ENCODE results near the gene TRNT1. TPM values are rescaled to one million over a fixed set of nuclear protein-coding genes. Genes with fewer than 3 reads are reported as not detected.

Gene TRNT1
- total RNA-seq, 2 donors from 2014 or later = 27.3 to 45.6 TPM

- Mint-ChIP-seq H3K27ac (peak overlapping the region; percentile 96), H3K4me3 (peak overlapping the region; percentile 74), H3K4me1 (peaks cover 37% of the 10 kb centered on the region), H3K27me3 (no peaks in the 10 kb centered on the region), H3K36me3 (ENCODE audit: low read depth) (peaks cover 2% of the 10 kb centered on the region)
- H3K9me3 ChIP-seq (ENCODE audit: control insufficient read depth, low read length, poor library complexity, severe bottlenecking) = no peaks in the 10 kb centered on the region
- DNase-seq = no peak
- no peak for ATAC-seq
Measured at GRCh38 chr3:3172627-3173026, 45.9 kb downstream of the TRNT1 start.

GRCh38 chr3:3177861-3178497, 51.2 kb downstream of the TRNT1 start:
- no peak for DNase-seq

GRCh38 chr3:3178498-3179328, 52.0 kb downstream of the TRNT1 start:
- peak; percentile 7 for ATAC-seq
- H3K36me3 Mint-ChIP-seq (ENCODE audit: low read depth) = peaks cover 8% of the 10 kb centered on the region

More at GRCh38 chr3:3177861-3178497, 51.2 kb downstream of the TRNT1 start:
- H3K27ac Mint-ChIP-seq = peak overlapping the region; percentile 96
- H3K36me3 Mint-ChIP-seq (ENCODE audit: low read depth) = peaks cover 8% of the 10 kb centered on the region
- no peaks in the 10 kb centered on the region for H3K27me3 Mint-ChIP-seq
- H3K4me1 Mint-ChIP-seq = peaks cover 46% of the 10 kb centered on the region
- H3K4me3 Mint-ChIP-seq = peak overlapping the region; percentile 94
- no peak for ATAC-seq
- no peaks in the 10 kb centered on the region for H3K9me3 ChIP-seq (ENCODE audit: control insufficient read depth, low read length, poor library complexity, severe bottlenecking)

GRCh38 chr3:3179407-3180094, 52.8 kb downstream of the TRNT1 start, which contains the start of gene CRBN:
CRBN (minus strand) TSS chr3:3179691; CDS start chr3:3179687, 4 bp downstream.
- ATAC-seq (peak; percentile 98), DNase-seq (peak; percentile 84 to 90 (median 85))
- H3K9me3 ChIP-seq (ENCODE audit: control insufficient read depth, low read length, poor library complexity, severe bottlenecking) = no peaks in the 10 kb centered on the region
- H3K27me3 Mint-ChIP-seq = no peaks in the 10 kb centered on the region
- H3K4me1 Mint-ChIP-seq = peaks cover 36% of the 10 kb centered on the region
- H3K27ac Mint-ChIP-seq = peak within 1 kb of the TSS; percentile 96
- H3K36me3 Mint-ChIP-seq (ENCODE audit: low read depth) = peaks cover 6% of the 10 kb centered on the region
- H3K4me3 Mint-ChIP-seq = peak within 1 kb of the TSS; percentile 94

More at GRCh38 chr3:3178498-3179328, 52.0 kb downstream of the TRNT1 start:
- H3K27ac Mint-ChIP-seq = peak overlapping the region; percentile 96
- H3K4me1 Mint-ChIP-seq = peaks cover 40% of the 10 kb centered on the region
- DNase-seq = no peak
- peak overlapping the region; percentile 94 for H3K4me3 Mint-ChIP-seq
- no peaks in the 10 kb centered on the region for H3K9me3 ChIP-seq (ENCODE audit: control insufficient read depth, low read length, poor library complexity, severe bottlenecking)
- H3K27me3 Mint-ChIP-seq = no peaks in the 10 kb centered on the region

GRCh38 chr3:3180456-3180855, 53.7 kb downstream of the TRNT1 start:
- Mint-ChIP-seq H3K4me3 (no peak overlapping the region), H3K27me3 (no peaks in the 10 kb centered on the region), H3K4me1 (peaks cover 33% of the 10 kb centered on the region), H3K27ac (peak overlapping the region; percentile 96), H3K36me3 (ENCODE audit: low read depth) (peaks cover 6% of the 10 kb centered on the region)
- ATAC-seq (no peak), DNase-seq (no peak)
- no peaks in the 10 kb centered on the region for H3K9me3 ChIP-seq (ENCODE audit: control insufficient read depth, low read length, poor library complexity, severe bottlenecking)

- peaks cover 2% of the 10 kb centered on the region for H3K9me3 ChIP-seq (ENCODE audit: control insufficient read depth, low read length, poor library complexity, severe bottlenecking)
- Mint-ChIP-seq H3K4me1 (peaks cover 11% of the 10 kb centered on the region), H3K27me3 (no peaks in the 10 kb centered on the region), H3K4me3 (no peak overlapping the region), H3K27ac (no peak overlapping the region), H3K36me3 (ENCODE audit: low read depth) (peaks cover 3% of the 10 kb centered on the region)
- ATAC-seq (no peak), DNase-seq (no peak)
Measured at GRCh38 chr3:3184876-3185275, 58.1 kb downstream of the TRNT1 start.

GRCh38 chr3:3189102-3189727, 62.5 kb downstream of the TRNT1 start:
- H3K4me1 Mint-ChIP-seq = peaks cover 36% of the 10 kb centered on the region
- H3K4me3 Mint-ChIP-seq = no peak overlapping the region
- H3K27ac Mint-ChIP-seq = peak overlapping the region; percentile 68

GRCh38 chr3:3189961-3190360, 63.2 kb downstream of the TRNT1 start:
- no peaks in the 10 kb centered on the region for H3K36me3 Mint-ChIP-seq (ENCODE audit: low read depth)
- H3K4me3 Mint-ChIP-seq = no peak overlapping the region
- no peaks in the 10 kb centered on the region for H3K27me3 Mint-ChIP-seq
- peaks cover 37% of the 10 kb centered on the region for H3K4me1 Mint-ChIP-seq
- no peak for ATAC-seq
- H3K9me3 ChIP-seq (ENCODE audit: control insufficient read depth, low read length, poor library complexity, severe bottlenecking) = peaks cover 2% of the 10 kb centered on the region
- peak overlapping the region; percentile 68 for H3K27ac Mint-ChIP-seq
- no peak for DNase-seq

More at GRCh38 chr3:3189102-3189727, 62.5 kb downstream of the TRNT1 start:
- peaks cover 2% of the 10 kb centered on the region for H3K9me3 ChIP-seq (ENCODE audit: control insufficient read depth, low read length, poor library complexity, severe bottlenecking)
- no peak for DNase-seq
- H3K36me3 Mint-ChIP-seq (ENCODE audit: low read depth) = no peaks in the 10 kb centered on the region
- no peak for ATAC-seq
- no peaks in the 10 kb centered on the region for H3K27me3 Mint-ChIP-seq

GRCh38 chr3:3191675-3192285, 65.0 kb downstream of the TRNT1 start:
- H3K4me1 Mint-ChIP-seq = peaks cover 43% of the 10 kb centered on the region
- no peaks in the 10 kb centered on the region for H3K27me3 Mint-ChIP-seq
- peak overlapping the region; percentile 74 for H3K4me3 Mint-ChIP-seq
- no peak for DNase-seq
- H3K36me3 Mint-ChIP-seq (ENCODE audit: low read depth) = no peaks in the 10 kb centered on the region
- peak; percentile 91 for ATAC-seq
- H3K27ac Mint-ChIP-seq = peak overlapping the region; percentile 87
- no peaks in the 10 kb centered on the region for H3K9me3 ChIP-seq (ENCODE audit: control insufficient read depth, low read length, poor library complexity, severe bottlenecking)

GRCh38 chr3:3192286-3192675, 65.5 kb downstream of the TRNT1 start:
- DNase-seq = no peak
- peak; percentile 59 for ATAC-seq
- H3K4me1 Mint-ChIP-seq = peaks cover 44% of the 10 kb centered on the region
- peak overlapping the region; percentile 87 for H3K27ac Mint-ChIP-seq
- no peaks in the 10 kb centered on the region for H3K27me3 Mint-ChIP-seq
- no peaks in the 10 kb centered on the region for H3K9me3 ChIP-seq (ENCODE audit: control insufficient read depth, low read length, poor library complexity, severe bottlenecking)
- H3K36me3 Mint-ChIP-seq (ENCODE audit: low read depth) = no peaks in the 10 kb centered on the region
- H3K4me3 Mint-ChIP-seq = peak overlapping the region; percentile 74

- no peak for DNase-seq
- Mint-ChIP-seq H3K27ac (peak overlapping the region; percentile 87), H3K4me1 (peaks cover 37% of the 10 kb centered on the region), H3K27me3 (no peaks in the 10 kb centered on the region), H3K4me3 (no peak overlapping the region), H3K36me3 (ENCODE audit: low read depth) (no peaks in the 10 kb centered on the region)
- H3K9me3 ChIP-seq (ENCODE audit: control insufficient read depth, low read length, poor library complexity, severe bottlenecking) = no peaks in the 10 kb centered on the region
- no peak for ATAC-seq
Measured at GRCh38 chr3:3194861-3195260, 68.1 kb downstream of the TRNT1 start.

GRCh38 chr3:3196148-3196861, 69.6 kb downstream of the TRNT1 start:
- no peaks in the 10 kb centered on the region for H3K9me3 ChIP-seq (ENCODE audit: control insufficient read depth, low read length, poor library complexity, severe bottlenecking)
- DNase-seq = no peak
- Mint-ChIP-seq H3K27ac (no peak overlapping the region), H3K27me3 (no peaks in the 10 kb centered on the region), H3K4me1 (peaks cover 31% of the 10 kb centered on the region), H3K36me3 (ENCODE audit: low read depth) (no peaks in the 10 kb centered on the region), H3K4me3 (no peak overlapping the region)
- ATAC-seq = no peak

Data from T-helper 17 cell (primary cell).